Nephron progenitor cell (in vitro differentiated cells): ENCODE results near the gene TMEM109.

Source experiments
- DNase-seq: peaks from one replicate; pipeline ENCODE4 v3.0.0; 2021
- H3K27ac Mint-ChIP-seq: 2 replicates; pipeline ENCODE4 v1.8.0; 2021; ENCODE audit warnings: mild to moderate bottlenecking, moderate library complexity, mixed read lengths
- H3K27me3 Mint-ChIP-seq: 2 replicates; pipeline ENCODE4 v1.8.0; 2021; ENCODE audit warnings: mild to moderate bottlenecking, low read depth, mixed read lengths; ENCODE audit not compliant: poor library complexity
- H3K36me3 Mint-ChIP-seq: 2 replicates; pipeline ENCODE4 v1.8.0; 2021; ENCODE audit warnings: low read depth, mixed read lengths
- H3K4me1 Mint-ChIP-seq: 2 replicates; pipeline ENCODE4 v1.8.0; 2021; ENCODE audit warnings: mixed read lengths
- H3K4me3 Mint-ChIP-seq: 2 replicates; pipeline ENCODE4 v1.8.0; 2021; ENCODE audit warnings: mild to moderate bottlenecking, moderate library complexity, mixed read lengths
- H3K9me3 Mint-ChIP-seq: 2 replicates; pipeline ENCODE4 v1.8.0; 2021; ENCODE audit warnings: mild to moderate bottlenecking, moderate library complexity, mixed read lengths
- CTCF ChIP-seq: fragments of 200-600 bp; sonication (generic); IDR thresholded peaks from 2 replicates; pipeline ENCODE4 v1.5.0; 2021; ENCODE audit warnings: antibody characterized with exemption

Gene TMEM109

GRCh38 chr11:60876168-60876485, 37.8 kb upstream of the TMEM109 start:
- Mint-ChIP-seq H3K36me3 (peaks cover 8% of the 10 kb centered on the region), H3K27ac (no peak overlapping the region)

GRCh38 chr11:60878245-60879101, 35.5 kb upstream of the TMEM109 start:
- H3K36me3 Mint-ChIP-seq, result peaks cover 28% of the 10 kb centered on the region
- peak overlapping the region; percentile 6 for H3K4me3 Mint-ChIP-seq
- no peak overlapping the region for H3K27ac Mint-ChIP-seq
- no peaks in the 10 kb centered on the region for H3K27me3 Mint-ChIP-seq
- peaks cover 66% of the 10 kb centered on the region for H3K4me1 Mint-ChIP-seq
- no peak for DNase-seq
- H3K9me3 Mint-ChIP-seq, result peaks cover 10% of the 10 kb centered on the region
- TF ChIP-seq CTCF, result no peak

More at GRCh38 chr11:60876168-60876485, 37.8 kb upstream of the TMEM109 start:
- Mint-ChIP-seq H3K4me1 (peaks cover 60% of the 10 kb centered on the region), H3K9me3 (no peaks in the 10 kb centered on the region), H3K4me3 (no peak overlapping the region), H3K27me3 (no peaks in the 10 kb centered on the region)
- TF ChIP-seq CTCF, result no peak
- DNase-seq, result no peak

GRCh38 chr11:60879104-60879503, 34.9 kb upstream of the TMEM109 start:
- TF ChIP-seq CTCF, result no peak
- DNase-seq, result no peak
- Mint-ChIP-seq H3K4me3 (peak overlapping the region; percentile 6), H3K4me1 (peaks cover 60% of the 10 kb centered on the region), H3K36me3 (peaks cover 34% of the 10 kb centered on the region), H3K27ac (no peak overlapping the region), H3K27me3 (no peaks in the 10 kb centered on the region), H3K9me3 (peaks cover 13% of the 10 kb centered on the region)

- DNase-seq, result peak; percentile 22
- peaks cover 42% of the 10 kb centered on the region for H3K36me3 Mint-ChIP-seq
- peaks cover 17% of the 10 kb centered on the region for H3K9me3 Mint-ChIP-seq
- peak overlapping the region; percentile 54 for H3K27ac Mint-ChIP-seq
- no peak for TF ChIP-seq CTCF
- H3K4me3 Mint-ChIP-seq, result peak overlapping the region; percentile 31
- H3K27me3 Mint-ChIP-seq, result no peaks in the 10 kb centered on the region
- H3K4me1 Mint-ChIP-seq, result peaks cover 51% of the 10 kb centered on the region
Observed at GRCh38 chr11:60879971-60880588, 33.9 kb upstream of the TMEM109 start.

- Mint-ChIP-seq H3K27me3 (no peaks in the 10 kb centered on the region), H3K9me3 (peaks cover 24% of the 10 kb centered on the region), H3K4me1 (peaks cover 51% of the 10 kb centered on the region), H3K27ac (peak overlapping the region; percentile 79), H3K36me3 (peaks cover 48% of the 10 kb centered on the region), H3K4me3 (peak overlapping the region; percentile 64)
- no peak for TF ChIP-seq CTCF
- peak; percentile 25 for DNase-seq
Observed at GRCh38 chr11:60880643-60881282, 33.2 kb upstream of the TMEM109 start.
